GM18858 (cell line): ENCODE measurements around the gene PLBD2.

Source experiments
- ATAC-seq: cut with Tn5 transposase; IDR thresholded peaks from one replicate; pipeline ENCODE4 v1.9.1; 2021; ENCODE audit not compliant: unreplicated experiment

PLBD2 gene

GRCh38 chr12:113370923-113371682 lies 12.7 kb downstream of the PLBD2 start:
- no peak for ATAC-seq

DNA sequence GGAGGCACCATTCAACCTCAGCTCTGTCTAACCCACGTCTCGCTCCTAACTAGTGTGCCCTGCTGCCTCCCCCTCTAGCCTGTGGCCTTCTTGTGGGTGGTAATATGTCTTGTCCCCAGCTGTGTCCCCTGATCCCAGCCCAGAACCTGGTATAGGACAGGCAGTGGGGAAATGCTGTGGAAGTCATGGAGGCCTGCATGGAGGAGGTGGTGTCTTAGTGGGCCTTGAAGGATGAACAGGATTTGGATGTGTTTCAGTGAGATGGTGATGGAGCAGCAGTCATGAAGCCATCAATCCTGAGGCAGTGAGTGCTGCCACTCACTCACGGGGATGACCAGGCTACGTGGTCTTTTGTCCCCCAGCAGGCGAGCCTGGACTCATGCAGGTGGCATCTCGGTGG lies 13.4 kb downstream of the PLBD2 start:
- no peak for ATAC-seq

DNA sequence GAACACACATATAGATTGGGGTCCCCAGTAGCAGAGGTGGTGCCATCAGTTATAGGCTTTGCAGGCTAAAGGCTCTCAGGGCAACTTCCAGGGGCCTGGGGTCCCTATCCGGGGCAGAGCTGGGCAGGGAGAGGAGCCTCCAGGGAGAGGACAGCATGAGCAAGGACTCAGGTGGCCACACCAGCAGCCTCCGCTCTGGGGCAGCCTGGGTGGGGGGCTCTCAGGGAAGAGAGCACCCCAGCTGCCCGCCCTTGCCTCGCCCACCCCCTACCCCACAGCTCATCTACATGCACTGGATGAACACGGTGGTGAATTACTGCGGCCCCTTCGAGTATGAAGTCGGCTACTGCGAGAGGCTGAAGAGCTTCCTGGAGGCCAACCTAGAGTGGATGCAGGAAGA lies 14.0 kb downstream of the PLBD2 start:
- ATAC-seq, result no peak

DNA sequence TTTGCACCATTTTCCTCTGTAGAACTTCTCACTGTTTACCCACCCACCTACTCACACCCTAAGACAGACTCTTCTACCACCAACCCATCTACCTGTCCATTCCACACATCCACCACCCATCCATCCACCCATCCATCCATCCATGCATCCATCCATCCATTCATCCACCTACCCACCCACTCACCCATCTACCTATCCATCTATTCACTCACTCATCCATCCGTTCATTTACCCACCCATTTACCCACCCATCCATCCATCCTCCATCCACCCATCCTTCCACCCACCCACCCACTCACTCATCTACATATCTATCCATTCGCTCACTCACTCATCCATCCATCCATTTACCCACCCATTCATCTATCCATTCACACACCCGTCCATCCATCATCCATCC lies 15.1 kb downstream of the PLBD2 start:
- no peak for ATAC-seq

GRCh38 chr12:113373969-113374368 lies 15.6 kb downstream of the PLBD2 start:
- ATAC-seq, result no peak

DNA sequence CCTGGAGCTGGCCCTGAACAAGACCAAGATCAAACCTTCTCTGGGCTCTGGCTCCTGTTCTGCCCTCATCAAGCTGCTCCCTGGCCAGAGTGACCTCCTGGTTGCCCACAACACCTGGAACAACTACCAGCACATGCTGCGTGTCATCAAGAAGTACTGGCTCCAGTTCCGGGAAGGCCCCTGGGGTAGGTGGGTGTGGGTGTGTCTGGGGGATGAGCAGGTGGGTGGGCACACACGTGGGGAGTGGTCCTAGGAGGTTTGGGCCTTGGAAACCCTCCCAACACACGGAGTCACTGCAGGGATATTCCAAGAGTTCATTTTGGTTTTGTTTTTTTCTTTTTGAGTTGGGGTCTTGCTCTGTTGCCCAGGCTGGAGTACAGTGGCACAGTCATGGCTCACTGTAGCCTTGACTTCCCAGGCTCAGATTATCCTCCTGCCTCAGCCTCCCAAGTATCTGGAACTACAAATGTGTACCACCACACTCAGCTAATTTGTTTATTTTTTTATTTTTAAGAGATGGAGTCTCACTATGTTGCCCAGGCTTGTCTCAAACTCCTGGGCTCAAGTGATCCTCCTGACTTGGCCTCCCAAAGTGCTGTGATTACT lies 16.5 kb downstream of the PLBD2 start:
- no peak for ATAC-seq

- ATAC-seq, result no peak
These were observed 19.9 kb downstream of the PLBD2 start for GRCh38 chr12:113378291-113378690.

GRCh38 chr12:113381220-113381619 lies 22.8 kb downstream of the PLBD2 start:
- ATAC-seq, result no peak

DNA sequence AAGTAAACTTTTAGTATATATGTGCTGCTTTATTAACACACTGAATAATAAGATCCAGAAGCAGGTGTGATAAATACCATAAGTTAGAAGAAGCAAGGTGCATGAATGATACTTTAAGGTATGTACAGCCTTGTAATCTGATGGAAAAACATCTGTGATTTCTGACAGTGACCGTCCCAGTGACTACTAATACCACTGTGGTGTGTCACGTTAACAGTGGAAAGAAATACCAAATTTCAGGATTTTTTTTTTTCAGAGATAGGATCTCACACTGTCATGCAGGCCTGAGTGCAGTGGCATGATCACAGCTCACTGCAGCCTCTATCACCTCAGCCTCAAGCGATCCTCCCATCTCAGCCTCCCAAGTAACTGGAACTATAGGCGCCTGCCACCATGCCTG lies 23.8 kb downstream of the PLBD2 start:
- no peak for ATAC-seq

DNA sequence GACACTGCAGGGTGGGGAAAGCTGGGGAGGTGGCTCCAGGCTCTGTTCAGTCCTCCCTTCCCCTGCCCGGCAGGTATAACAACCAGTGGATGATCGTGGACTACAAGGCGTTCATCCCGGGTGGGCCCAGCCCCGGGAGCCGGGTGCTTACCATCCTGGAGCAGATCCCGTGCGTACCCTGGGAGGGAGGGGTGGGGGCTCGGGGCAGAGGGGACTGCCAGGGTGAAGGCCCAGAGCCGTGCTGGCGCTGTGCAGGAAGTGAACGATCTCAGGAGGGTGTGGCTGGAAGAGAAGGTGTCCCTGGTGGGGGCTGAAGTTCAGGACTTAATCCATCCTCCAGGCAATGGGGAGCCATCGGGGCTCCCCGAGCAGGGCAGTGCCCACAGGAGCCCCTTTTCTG lies 26.4 kb downstream of the PLBD2 start:
- ATAC-seq, result no peak

DNA sequence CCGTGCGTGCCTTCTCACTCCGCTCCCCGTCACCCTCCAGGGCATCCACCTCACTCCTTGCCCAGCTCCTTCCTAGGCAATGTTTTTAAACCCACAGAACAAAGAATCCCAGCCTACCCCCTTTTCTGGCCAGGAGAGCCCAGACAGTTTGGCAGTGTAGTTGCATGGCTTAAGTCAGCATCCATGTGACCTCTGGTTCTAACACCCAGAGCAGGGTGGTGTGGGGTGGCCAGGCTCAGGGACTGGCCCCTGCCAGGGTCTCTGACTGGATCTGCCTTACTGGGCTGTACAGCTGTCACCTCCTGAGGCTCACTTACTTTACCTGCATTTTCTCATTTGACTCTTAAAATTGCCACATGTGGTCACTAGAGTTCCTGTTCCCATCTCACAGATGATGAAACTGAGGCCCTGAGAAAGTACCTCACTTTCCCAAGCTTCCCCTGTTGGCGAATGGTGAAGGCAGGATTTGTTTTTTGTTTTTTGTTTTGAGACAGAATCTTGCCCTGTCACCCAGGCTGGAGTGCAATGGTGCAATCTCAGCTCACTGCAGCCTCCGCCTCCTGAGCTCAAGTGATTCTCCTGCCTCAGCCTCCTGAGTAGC lies 27.0 kb downstream of the PLBD2 start:
- ATAC-seq, result no peak

GRCh38 chr12:113386866-113387566 lies 28.6 kb downstream of the PLBD2 start:
- no peak for ATAC-seq

DNA sequence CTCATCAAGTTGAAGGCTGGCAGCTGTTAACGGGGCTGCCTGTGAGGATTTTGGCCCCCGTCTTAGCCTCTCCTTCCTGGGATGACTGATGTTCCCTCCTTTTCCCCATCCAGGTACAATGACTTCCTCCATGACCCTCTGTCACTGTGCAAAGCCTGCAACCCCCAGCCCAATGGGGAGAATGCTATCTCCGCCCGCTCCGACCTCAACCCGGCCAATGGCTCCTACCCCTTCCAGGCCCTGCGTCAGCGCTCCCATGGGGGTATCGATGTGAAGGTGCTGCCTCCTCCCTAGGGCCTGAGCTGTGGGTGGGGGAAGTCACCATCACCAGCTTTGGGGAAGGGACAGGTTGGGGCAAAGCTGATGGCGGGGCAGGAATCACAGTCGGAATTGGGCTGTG lies 29.2 kb downstream of the PLBD2 start:
- ATAC-seq, result no peak

DNA sequence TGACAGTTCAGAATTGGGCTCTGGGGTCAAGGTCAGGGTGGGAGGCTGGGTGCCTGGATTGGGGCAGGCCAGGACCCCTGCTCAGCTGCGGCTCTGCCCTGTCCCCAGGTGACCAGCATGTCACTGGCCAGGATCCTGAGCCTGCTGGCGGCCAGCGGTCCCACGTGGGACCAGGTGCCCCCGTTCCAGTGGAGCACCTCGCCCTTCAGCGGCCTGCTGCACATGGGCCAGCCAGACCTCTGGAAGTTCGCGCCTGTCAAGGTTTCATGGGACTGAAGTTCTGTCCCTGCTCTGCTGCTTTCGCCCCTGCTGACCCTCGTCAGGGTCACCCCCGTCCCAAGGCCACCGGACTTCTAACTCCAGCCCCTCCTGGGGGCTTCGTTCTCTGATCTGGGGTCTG lies 30.0 kb downstream of the PLBD2 start:
- no peak for ATAC-seq

GRCh38 chr12:113390064-113391043 lies 32.0 kb downstream of the PLBD2 start:
- no peak for ATAC-seq

- no peak for ATAC-seq
These were observed 32.8 kb downstream of the PLBD2 start for GRCh38 chr12:113391145-113391544.

DNA sequence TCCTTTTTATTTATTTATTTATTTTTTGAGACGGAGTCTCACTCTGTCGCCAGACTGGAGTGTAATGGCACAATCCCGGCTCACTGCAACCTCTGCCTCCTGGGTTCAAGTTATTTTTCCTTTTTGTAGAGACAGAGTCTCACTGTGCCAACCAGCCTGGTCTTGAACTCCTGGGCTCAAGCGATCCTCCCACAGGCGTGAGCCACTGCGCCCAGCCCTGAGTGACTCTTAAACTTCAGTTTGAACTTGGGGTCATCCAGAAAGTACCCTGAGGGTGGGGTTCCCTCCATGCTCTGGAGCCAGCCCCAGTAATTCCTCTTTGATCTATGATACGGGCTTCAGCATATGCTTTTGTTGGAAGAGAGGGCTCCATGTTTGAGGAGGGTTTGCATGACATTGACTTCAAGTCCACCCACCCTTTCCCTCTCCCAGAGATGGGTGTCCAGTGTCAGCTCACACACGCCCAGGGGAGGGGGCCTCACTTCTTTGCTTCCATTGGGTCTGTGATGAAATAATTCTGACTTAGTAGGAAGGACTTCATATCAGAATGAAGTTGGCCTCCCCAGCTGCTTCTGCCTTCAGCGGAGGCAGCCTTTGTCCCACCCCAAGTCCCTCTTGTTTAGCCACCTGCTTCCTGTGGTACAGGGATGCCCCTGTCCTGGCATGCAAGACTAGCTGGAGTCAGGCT lies 33.4 kb downstream of the PLBD2 start:
- ATAC-seq, result no peak

GRCh38 chr12:113392520-113392919 lies 34.1 kb downstream of the PLBD2 start:
- no peak for ATAC-seq

- no peak for ATAC-seq
These were observed 34.7 kb downstream of the PLBD2 start for GRCh38 chr12:113392988-113393579.

- no peak for ATAC-seq
These were observed 35.4 kb downstream of the PLBD2 start for GRCh38 chr12:113393749-113394148.
